ENCODE data around the gene SMYD3. TPM values are rescaled to one million over a fixed set of nuclear protein-coding genes. Genes with fewer than 3 reads are reported as not detected.

Gene SMYD3
- total RNA-seq, 2 experiments from 2014 or later, result 22.6 to 27.0 TPM

DNA sequence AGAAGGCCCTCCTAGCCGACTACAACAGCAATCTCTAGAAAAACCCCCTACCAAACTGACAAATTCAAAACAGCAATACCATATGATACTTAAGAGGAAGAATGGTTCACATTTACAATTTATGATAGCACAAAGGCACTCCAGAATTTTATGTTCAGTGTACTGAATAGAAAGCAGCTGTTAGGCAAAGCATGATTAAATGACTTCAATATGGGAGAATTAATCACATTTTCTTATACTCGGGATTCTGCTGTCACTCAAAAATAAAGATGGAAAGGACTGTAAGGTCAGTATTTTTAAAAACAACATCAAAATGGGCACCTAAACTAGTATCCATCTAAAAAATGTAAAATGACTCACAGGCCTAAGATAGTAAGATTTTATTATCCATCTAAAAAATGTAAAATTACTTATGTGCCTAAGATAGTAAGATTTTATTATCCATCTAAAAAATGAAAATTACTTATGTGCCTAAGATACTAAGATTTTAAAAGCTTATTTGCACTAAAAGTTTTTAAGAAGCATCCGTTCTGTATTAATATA lies 198.5 kb downstream of the SMYD3 start:
- Mint-ChIP-seq H3K27ac (no peak overlapping the region), H3K9me3 (peaks cover 1% of the 10 kb centered on the region), H3K36me3 (peaks cover 7% of the 10 kb centered on the region), H3K4me1 (no peaks in the 10 kb centered on the region), H3K27me3 (no peaks in the 10 kb centered on the region), H3K4me3 (no peak overlapping the region)
- no peak for ATAC-seq (ENCODE audit: low read depth)
- POLR2A ChIA-PET, result no interaction called here
- DNase-seq, result no peak

DNA sequence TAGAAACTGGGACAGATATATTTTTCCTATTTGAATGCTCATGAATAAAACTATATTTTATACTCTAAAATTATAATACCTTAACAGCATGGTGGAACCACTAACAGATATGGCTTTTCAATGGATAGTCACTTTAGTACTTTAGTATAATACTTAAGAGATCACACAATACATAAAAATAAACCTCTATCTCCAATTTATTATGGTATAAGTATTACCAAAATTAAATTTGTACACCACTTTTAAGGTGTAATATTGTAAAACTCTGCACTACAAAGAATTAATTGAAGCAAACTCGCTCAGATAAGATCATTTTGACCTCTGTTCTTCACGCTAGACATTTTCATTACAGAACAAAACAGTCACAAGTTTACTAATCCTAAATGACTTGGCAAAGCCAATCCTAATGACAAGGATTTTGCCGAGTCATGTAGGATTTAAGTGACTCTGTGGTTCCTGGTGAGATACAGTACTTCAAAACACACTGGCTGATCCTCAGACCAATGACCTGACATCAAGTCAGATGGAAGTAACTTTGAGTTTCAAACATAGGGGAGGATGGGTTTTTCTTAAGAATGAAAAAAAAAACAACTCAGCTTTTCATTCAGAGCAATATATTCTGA lies 200.6 kb downstream of the SMYD3 start:
- H3K4me3 Mint-ChIP-seq, result no peak overlapping the region
- H3K27me3 Mint-ChIP-seq, result no peaks in the 10 kb centered on the region
- peaks cover 5% of the 10 kb centered on the region for H3K36me3 Mint-ChIP-seq
- H3K9me3 Mint-ChIP-seq, result peaks cover 1% of the 10 kb centered on the region
- DNase-seq (no peak), ATAC-seq (ENCODE audit: low read depth) (no peak)
- H3K27ac Mint-ChIP-seq, result no peak overlapping the region
- POLR2A ChIA-PET, result interaction anchor here (0.6 kb wide), 1 partner anchor 179 kb away, joined by 3 read pairs; no protein-coding TSS in a partner anchor
- H3K4me1 Mint-ChIP-seq, result no peaks in the 10 kb centered on the region

DNA sequence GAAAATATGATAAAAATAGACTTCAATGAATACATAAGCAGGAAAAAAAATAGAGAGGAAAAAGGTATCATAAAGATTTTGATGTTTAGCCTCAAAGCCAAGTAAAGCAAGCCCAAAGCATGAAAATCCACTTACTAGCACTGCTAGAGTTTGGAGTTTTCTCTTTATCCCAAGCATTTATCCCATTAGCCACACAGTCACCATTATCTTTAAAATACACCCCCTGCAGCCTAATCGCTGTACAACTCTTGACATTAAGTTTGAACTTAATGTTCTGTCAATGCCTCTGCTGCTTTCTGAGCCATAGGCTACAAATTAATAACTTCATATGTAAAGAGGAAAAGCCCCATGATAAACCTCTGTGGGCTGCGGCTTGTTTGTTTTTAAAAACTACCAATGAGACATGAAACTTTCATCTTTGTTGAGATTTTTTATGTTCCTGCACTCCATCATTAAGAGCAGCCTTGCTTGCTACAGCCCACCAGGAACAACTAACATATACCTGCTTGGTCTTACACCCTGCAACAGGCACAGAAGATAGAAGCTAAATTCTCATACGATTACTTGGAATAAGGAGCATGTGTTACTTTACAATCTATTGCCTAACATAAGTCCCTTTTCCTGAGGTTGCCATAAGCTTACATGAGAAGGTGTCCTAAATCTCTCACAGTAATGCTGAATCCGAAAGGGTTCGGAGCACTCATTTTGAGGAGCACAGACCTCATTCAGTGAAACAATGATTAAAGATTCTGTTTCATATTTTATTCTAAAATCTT lies 202.4 kb downstream of the SMYD3 start:
- peaks cover 1% of the 10 kb centered on the region for H3K9me3 Mint-ChIP-seq

DNA sequence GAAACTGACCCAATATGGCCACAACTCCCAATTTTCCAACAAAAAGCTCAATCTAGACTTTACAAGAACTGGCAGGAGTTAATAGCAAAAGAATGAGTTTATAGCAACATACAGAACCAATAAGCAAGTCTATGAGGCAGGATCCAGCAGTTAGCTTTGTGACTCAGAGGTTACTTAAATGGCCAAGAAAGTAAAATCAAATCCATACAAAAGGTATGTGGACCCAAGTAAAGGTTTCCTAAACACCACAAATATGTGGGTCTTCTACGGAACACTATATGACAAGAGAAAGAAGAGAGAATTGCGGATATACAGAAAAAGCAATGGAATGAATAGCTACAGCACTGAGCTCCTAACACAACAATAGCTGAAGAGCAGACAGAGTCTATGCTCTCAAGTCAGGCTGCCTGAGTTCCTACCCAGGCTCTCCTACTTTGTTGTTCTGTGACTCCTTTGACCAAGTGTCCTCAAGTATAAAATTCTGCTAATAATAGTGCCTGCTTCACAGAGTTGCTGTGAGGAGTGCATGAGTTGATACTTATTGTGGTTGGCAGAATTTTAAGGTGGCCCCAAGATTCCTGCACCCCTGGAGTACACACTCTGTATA lies 204.3 kb downstream of the SMYD3 start:
- Mint-ChIP-seq H3K36me3 (peaks cover 7% of the 10 kb centered on the region), H3K4me1 (no peaks in the 10 kb centered on the region), H3K27me3 (no peaks in the 10 kb centered on the region), H3K9me3 (no peaks in the 10 kb centered on the region), H3K27ac (no peak overlapping the region), H3K4me3 (no peak overlapping the region)
- no peak for DNase-seq
- ATAC-seq (ENCODE audit: low read depth), result no peak
- POLR2A ChIA-PET, result no interaction called here

More for the DNA sequence above, 202.4 kb downstream of the SMYD3 start:
- POLR2A ChIA-PET, result no interaction called here
- Mint-ChIP-seq H3K36me3 (peaks cover 5% of the 10 kb centered on the region), H3K27ac (no peak overlapping the region), H3K4me1 (no peaks in the 10 kb centered on the region), H3K4me3 (no peak overlapping the region), H3K27me3 (no peaks in the 10 kb centered on the region)
- ATAC-seq (ENCODE audit: low read depth) (no peak), DNase-seq (no peak)

DNA sequence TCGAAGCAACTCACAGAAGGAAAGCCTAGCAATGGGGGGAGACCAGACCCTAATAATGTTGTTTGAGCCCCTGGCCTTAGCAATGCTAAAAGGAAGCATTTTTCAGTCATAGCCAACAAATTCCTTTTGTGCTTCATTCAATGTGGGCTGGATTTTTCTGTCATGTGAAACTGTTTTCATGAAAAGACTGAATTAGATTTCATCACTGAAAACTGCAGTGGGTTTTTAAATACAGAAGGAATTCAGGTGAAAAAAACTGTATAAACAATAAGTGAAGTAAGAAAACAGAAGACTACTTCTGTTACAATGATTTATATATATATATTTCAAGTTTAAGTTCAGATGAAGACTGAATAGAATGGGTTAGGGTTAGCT lies 204.8 kb downstream of the SMYD3 start:
- Mint-ChIP-seq H3K27ac (no peak overlapping the region), H3K36me3 (peaks cover 7% of the 10 kb centered on the region), H3K9me3 (no peaks in the 10 kb centered on the region), H3K27me3 (no peaks in the 10 kb centered on the region), H3K4me1 (no peaks in the 10 kb centered on the region), H3K4me3 (no peak overlapping the region)
- ATAC-seq (ENCODE audit: low read depth) (no peak), DNase-seq (no peak)
- POLR2A ChIA-PET, result no interaction called here

DNA sequence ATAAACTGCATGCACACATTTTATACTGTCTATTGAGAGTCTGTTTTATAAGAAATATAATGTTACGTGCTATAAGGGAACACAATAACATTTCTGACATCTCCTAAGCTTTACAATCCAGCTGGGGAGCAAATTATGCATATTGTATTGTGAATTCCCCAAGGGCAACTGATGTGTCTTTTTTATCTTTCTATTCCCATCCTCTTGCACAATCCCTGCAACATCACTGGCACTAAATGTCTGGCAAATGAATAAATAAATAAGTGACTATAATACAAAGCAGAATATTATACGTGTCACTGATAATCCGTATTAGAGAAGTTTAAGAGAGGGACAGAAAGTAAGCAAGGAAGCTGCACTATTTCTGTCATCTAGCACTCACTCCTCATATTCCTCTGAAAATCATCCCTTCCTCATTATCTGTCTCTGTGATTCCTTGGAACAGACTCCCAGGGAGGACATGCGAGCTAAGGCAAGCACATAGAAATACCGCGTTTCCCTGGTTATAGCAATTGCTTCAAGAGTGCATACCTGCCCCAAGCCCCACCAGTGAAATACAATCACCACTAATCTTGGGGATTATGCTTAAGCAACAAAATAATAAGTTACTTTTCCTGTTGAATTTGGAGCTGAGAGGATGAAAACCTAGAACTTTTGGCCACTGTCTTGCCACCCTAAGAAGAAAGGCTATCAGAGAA lies 205.4 kb downstream of the SMYD3 start:
- H3K4me1 Mint-ChIP-seq, result peaks cover 3% of the 10 kb centered on the region
- no peak overlapping the region for H3K27ac Mint-ChIP-seq
- H3K36me3 Mint-ChIP-seq, result peaks cover 8% of the 10 kb centered on the region
- POLR2A ChIA-PET, result no interaction called here
- H3K9me3 Mint-ChIP-seq, result no peaks in the 10 kb centered on the region
- H3K4me3 Mint-ChIP-seq, result no peak overlapping the region
- H3K27me3 Mint-ChIP-seq, result no peaks in the 10 kb centered on the region
- ATAC-seq (ENCODE audit: low read depth) (no peak), DNase-seq (no peak)

DNA sequence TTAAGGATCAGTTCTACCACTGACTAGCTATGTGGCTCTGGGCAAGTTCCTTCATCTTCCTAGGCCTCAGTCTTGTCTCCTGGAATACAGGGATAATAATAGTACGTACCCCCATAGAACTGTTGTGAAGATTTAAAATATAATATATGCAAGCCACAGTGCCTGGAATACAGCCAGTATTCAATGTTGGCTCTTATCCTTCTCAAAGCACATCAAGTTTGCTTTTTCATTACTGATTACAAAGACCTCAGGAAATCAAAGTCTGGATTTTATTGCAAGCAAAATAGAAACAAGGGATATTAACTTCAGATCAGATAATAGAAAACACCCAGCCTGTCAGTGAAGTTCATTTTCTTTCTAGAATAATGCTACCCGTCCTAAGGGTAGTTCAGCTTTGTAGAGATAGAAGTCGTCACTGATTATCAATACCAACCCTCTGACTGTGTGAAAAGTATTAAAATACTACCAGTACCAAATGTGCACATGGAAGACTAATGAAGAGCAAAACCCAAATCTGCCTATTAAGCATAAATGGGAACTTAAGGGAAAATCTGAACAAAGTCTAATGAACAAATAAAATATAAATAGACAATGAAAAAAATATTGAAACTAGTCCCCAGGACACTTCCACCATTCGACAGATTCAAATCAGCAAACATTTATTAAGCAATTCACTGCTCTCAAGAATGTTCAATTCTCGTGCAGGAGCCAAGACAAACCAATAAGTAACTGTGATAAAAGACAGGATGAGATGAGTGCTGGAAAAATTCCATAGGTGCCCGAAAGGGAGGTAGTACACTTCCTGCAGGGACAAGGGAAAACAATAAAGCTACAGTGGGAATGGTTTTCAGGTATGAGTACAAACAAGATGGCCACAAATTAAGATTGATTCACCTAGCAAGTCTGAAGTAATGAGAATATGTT lies 206.2 kb downstream of the SMYD3 start:
- no peak for ATAC-seq (ENCODE audit: low read depth)
- H3K4me3 Mint-ChIP-seq, result no peak overlapping the region
- H3K36me3 Mint-ChIP-seq, result peaks cover 6% of the 10 kb centered on the region
- H3K27me3 Mint-ChIP-seq, result no peaks in the 10 kb centered on the region
- H3K9me3 Mint-ChIP-seq, result no peaks in the 10 kb centered on the region
- DNase-seq, result no peak
- H3K27ac Mint-ChIP-seq, result no peak overlapping the region
- peaks cover 6% of the 10 kb centered on the region for H3K4me1 Mint-ChIP-seq
- POLR2A ChIA-PET, result no interaction called here

DNA sequence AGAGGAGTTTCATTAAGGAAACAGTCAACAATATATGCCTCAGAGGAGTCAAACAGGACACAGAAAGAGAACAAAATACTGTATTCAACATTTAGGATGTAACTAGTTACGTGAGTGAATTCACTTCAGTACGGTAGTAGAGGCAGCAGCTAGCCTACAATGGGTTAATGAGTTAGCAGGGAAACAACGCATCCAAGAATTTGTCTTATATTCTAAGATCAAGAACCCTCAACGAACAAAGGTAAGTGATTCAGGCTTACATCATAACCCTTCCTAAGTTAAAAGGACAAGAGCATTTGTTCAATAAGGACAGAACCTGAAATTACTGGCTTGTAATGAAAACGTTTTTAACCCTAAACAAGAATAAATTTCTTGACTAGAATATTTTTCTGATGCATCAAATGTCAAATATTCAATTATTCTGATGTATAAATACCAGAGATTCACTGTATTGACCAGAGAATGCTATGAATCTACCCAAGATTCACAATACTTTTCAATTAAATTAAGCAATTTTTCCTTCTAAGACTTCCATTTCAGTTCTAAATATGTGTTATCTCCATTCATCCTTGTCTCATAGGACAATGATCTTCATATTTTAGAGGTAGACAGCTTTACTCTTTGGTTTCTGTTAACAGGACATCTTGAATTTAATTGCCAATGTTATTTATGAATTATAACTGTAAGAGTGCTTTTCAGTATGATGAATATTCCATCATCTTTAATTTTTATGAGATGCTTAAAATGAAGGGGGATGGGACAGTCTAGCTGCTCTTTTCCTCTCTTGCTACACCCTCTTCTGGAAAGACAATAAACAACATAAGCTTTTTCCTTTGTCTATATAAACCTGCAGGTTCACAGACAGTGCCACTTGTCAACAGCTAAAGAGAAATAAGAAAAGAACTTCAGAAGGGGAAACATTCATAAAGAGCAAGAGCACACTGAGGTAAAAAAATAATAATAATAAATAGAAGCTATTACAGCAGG lies 209.5 kb downstream of the SMYD3 start:
- Mint-ChIP-seq H3K4me3 (no peak overlapping the region), H3K9me3 (no peaks in the 10 kb centered on the region), H3K27ac (no peak overlapping the region), H3K27me3 (no peaks in the 10 kb centered on the region), H3K36me3 (peaks cover 6% of the 10 kb centered on the region), H3K4me1 (peaks cover 8% of the 10 kb centered on the region)
- POLR2A ChIA-PET, result no interaction called here
- ATAC-seq (ENCODE audit: low read depth) (no peak), DNase-seq (no peak)

DNA sequence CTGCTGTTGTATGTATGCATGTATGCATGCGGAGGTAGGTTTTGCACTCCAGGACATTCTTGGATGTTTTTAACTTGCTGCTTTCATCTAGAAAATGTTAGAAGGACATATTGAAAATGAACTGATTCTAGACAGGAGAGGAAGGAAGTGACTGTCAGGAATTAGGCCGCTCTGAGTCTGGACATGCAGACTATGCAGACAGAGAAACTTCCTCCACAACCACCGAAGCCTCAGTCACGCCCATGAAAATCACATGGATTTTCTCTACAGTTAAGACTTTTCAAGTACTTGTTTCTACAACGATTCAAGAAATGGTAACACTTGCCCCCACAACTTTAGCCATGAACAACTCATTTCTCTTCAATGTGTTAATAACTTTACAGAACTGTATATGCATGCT lies 211.1 kb downstream of the SMYD3 start:
- no peaks in the 10 kb centered on the region for H3K27me3 Mint-ChIP-seq
- peaks cover 6% of the 10 kb centered on the region for H3K36me3 Mint-ChIP-seq
- H3K4me3 Mint-ChIP-seq, result no peak overlapping the region
- H3K4me1 Mint-ChIP-seq, result peaks cover 8% of the 10 kb centered on the region
- POLR2A ChIA-PET, result no interaction called here
- ATAC-seq (ENCODE audit: low read depth), result no peak
- no peak overlapping the region for H3K27ac Mint-ChIP-seq
- H3K9me3 Mint-ChIP-seq, result no peaks in the 10 kb centered on the region
- DNase-seq, result no peak

DNA sequence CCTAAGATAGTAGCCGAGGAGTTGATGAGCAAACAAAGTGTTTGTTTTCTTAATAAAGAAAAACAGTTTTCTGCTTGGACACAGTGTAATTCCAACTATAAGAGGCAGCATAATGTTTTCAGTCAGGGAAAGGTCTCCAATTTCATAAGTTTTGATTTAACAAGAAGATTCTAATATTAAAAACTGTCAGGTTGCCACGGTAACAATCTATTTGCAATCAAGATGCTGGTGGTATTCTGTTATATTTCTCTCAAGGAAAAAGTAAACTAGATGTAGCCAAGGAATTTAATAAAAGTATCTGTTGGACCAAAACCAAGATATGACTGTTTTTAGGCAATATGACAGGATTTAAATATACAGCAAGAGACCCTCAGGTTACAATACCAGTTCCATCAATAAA lies 211.7 kb downstream of the SMYD3 start:
- no peak for ATAC-seq (ENCODE audit: low read depth)
- DNase-seq, result no peak
- peaks cover 6% of the 10 kb centered on the region for H3K36me3 Mint-ChIP-seq
- H3K9me3 Mint-ChIP-seq, result no peaks in the 10 kb centered on the region
- H3K27me3 Mint-ChIP-seq, result no peaks in the 10 kb centered on the region
- no peak overlapping the region for H3K4me3 Mint-ChIP-seq
- POLR2A ChIA-PET, result no interaction called here
- H3K27ac Mint-ChIP-seq, result no peak overlapping the region
- peaks cover 8% of the 10 kb centered on the region for H3K4me1 Mint-ChIP-seq

DNA sequence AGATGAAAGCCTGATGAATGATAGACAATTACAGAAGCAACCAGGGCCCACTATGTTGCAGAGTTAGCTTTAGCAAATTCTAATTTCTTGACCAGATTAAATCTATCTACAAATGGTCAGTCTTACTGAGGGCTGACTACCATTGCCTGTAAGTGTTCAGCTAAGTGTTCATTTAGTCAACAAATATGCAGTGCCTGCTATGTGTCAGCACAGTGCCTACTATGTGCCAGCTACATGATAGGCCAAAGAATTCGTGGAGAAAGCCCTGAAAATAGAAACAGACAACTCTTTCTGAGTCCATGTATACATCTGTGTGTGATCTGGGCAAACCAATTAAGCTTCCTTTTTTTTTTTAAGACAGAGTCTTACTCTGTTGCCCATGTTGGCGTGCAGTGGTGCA lies 212.8 kb downstream of the SMYD3 start:
- peaks cover 3% of the 10 kb centered on the region for H3K36me3 Mint-ChIP-seq
- H3K27ac Mint-ChIP-seq, result no peak overlapping the region
- POLR2A ChIA-PET, result no interaction called here
- H3K27me3 Mint-ChIP-seq, result no peaks in the 10 kb centered on the region
- DNase-seq (no peak), ATAC-seq (ENCODE audit: low read depth) (no peak)
- no peaks in the 10 kb centered on the region for H3K9me3 Mint-ChIP-seq
- no peak overlapping the region for H3K4me3 Mint-ChIP-seq
- H3K4me1 Mint-ChIP-seq, result peaks cover 8% of the 10 kb centered on the region

Measured in activated naive CD8-positive, alpha-beta T cell treated with anti-CD3 and anti-CD28 coated beads, Interleukin-2, amount 10 ng/mL, durations not matched to agents 7 days and 5 days (primary cell).